GM18951 (cell line): ENCODE data around the gene HOXB1.

ENCODE experiments used
- POLR2A ChIP-seq: IDR thresholded peaks from 4 replicates; pipeline ENCODE4 v1.6.1; 2011; ENCODE audit warnings: mild to moderate bottlenecking; ENCODE audit not compliant: insufficient read length, insufficient read depth; ENCODE audit errors: extremely low read depth
- in situ Hi-C: fragments of 300-500 bp; cut with MboI; formaldehyde crosslinking; loops from one replicate; pipeline ENCODE4 v1.12.0; 2022; ENCODE audit warnings: low sequenced_read_pairs, mixed read lengths, inconsistent platforms; ENCODE audit not compliant: unreplicated experiment

Gene HOXB1

GRCh38 chr17:48571024-48571818 lies 40.4 kb upstream of the HOXB1 start:
- no peak for TF ChIP-seq POLR2A
- in situ Hi-C loops: no loop called here

GRCh38 chr17:48570325-48571023 lies 39.7 kb upstream of the HOXB1 start:
- in situ Hi-C loops: no loop called here

GRCh38 chr17:48569674-48570324 lies 39.0 kb upstream of the HOXB1 start:
- TF ChIP-seq POLR2A: no peak
- in situ Hi-C loops: no loop called here

More at GRCh38 chr17:48570325-48571023, 39.7 kb upstream of the HOXB1 start:
- no peak for TF ChIP-seq POLR2A

- in situ Hi-C loops: no loop called here
Measured at GRCh38 chr17:48569240-48569582, 38.4 kb upstream of the HOXB1 start.

GRCh38 chr17:48568499-48569239 lies 37.9 kb upstream of the HOXB1 start:
- no peak for TF ChIP-seq POLR2A
- in situ Hi-C loops: no loop called here

More at GRCh38 chr17:48569240-48569582, 38.4 kb upstream of the HOXB1 start:
- no peak for TF ChIP-seq POLR2A

GRCh38 chr17:48567646-48568354 lies 37.0 kb upstream of the HOXB1 start:
- TF ChIP-seq POLR2A: no peak
- in situ Hi-C loops: no loop called here

GRCh38 chr17:48567209-48567608 lies 36.4 kb upstream of the HOXB1 start:
- TF ChIP-seq POLR2A: no peak
- in situ Hi-C loops: no loop called here

GRCh38 chr17:48566717-48567116 lies 35.9 kb upstream of the HOXB1 start:
- TF ChIP-seq POLR2A: no peak
- in situ Hi-C loops: no loop called here

GRCh38 chr17:48565925-48566710 lies 35.3 kb upstream of the HOXB1 start:
- no peak for TF ChIP-seq POLR2A
- in situ Hi-C loops: no loop called here

- in situ Hi-C loops: no loop called here
- TF ChIP-seq POLR2A: no peak
Measured at GRCh38 chr17:48565022-48565554, 34.3 kb upstream of the HOXB1 start.

- TF ChIP-seq POLR2A: no peak
- in situ Hi-C loops: no loop called here
Measured at GRCh38 chr17:48564188-48565021, 33.6 kb upstream of the HOXB1 start.

GRCh38 chr17:48563867-48564187 lies 33.0 kb upstream of the HOXB1 start:
- in situ Hi-C loops: no loop called here
- TF ChIP-seq POLR2A: no peak
